HK-2 (cell line): ENCODE results near the gene POLR2J3.
"Not testable (repeated sequence)": the region's sequence is repeated elsewhere in the genome, so short reads cannot be mapped to it uniquely, and the experiment has no call there.

Experiments
- DNase-seq: peaks from one replicate; pipeline ENCODE4 v3.0.0-alpha.2; 2018; ENCODE audit not compliant: unreplicated experiment

POLR2J3 gene

DNA sequence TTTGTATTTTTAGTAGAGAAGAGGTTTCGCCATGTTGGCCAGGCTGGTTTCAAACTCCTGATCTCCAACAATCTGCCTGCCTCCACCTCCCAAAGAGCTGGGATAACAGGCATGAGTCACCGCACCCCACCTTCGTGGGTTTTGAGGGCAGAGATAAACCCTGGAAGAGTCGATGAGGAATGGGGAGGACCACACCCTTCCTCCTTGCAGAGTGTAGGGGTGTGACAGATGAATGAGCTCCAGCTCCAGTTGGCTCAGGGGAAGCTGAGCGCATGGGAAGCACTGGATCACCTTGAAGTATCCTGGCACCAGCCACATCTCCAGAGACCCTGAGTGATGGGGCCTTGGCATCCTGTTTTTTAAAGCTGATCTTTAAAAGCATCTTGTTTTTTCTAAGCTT is 11.1 kb upstream of the POLR2J3 start:
- not testable (repeated sequence) for DNase-seq

DNA sequence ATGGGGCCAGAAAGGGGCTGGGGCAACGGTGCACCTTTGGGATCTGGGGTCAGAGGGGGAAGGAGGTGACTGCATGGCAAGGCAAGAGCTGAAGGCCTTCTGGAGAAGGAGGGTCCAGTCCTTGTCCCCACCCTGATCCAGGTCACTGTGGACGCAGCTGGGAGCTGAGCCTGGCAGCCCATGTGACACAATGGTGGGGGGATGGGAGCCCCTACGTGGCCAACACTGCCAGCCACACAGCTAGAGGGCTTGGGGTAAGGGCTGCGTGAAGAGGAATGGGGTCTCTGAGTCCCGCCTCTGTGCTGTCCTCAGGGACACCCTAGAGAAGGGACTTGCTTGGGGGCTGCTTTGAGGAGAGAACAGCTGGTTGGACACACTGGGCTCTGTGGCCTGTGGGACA is 9.3 kb upstream of the POLR2J3 start:
- not testable (repeated sequence) for DNase-seq

DNA sequence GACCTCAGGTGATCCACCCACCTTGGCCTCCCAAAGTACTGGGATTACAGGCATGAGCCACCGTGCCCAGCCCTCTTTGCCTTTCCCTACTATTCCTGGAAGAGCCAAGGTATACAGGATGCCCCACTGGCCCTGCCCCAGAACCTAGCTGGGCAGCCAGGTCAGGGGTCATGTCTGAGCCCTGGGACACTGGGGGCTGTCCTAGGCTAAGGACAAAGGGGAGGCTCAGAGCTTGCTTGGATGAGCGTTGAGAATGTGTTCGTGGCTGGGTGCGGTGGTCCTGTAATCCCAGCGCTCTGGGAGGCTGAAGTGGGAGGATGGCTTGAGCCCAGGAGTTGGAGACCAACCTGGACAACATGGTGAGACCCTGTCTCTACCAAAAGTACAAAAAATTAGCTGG is 6.1 kb upstream of the POLR2J3 start:
- DNase-seq, result not testable (repeated sequence)

DNA sequence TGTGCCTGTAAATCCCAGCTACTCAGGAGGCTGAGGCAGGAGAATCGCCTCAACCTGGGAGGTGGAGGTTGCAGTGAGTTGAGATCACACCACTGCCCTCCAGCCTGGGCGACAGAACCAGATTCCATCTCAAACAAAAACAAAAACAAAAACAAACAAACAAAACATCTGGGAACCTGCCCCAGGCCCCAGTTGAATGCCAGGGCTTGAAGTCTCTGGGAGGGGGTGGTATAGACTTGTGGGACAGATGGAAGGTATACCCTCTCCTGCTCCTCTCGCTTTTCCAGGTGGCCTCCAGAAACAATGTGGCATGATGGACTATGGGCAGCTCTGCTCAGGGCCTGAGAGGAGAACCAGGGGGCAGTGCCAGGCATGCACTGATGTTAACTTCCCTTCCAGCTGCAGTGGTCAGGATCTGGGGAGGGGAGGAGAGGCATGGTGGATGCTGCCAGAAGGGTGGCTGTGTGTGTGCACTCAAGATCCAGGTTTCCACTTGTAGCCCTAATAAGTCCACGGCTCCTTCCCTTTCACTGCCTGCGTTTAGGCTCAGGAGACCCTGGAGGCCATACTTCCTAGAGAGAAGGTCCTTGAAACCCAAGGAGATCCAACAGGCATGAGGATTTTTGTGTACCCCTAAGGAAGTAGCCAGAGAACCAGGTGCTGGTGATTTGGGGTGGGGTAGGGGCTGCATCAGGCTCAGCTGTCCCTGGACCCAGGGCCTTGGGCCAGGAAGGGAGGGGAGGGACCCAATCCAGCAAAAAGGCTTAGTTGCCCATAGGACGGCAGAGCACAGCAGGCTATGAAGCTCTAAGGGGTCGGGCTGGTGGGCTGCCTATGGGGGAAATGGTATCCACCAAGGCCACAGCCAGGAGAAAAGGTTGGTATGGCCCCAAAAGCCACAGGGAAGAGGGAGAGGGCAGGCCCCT is 5.2 kb upstream of the POLR2J3 start:
- DNase-seq, result not testable (repeated sequence)

DNA sequence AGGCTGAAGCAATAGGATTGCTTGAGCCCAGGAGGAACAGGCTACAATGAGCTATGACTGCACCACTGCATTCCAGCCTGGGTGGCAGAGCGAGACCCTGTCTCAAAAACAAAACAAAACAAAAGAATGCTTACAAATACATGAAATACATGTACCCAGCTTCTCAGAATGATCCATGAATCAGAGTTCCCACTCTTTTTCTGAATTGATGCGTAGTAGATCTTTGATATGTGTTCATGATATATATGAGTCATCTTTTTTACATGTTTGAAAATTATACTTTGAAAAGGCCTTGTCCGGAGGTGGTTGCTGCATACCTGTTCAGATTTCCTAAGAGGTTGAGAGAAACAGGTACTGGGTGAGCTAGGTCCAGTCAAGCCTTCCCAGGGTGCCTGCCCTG is 4.0 kb upstream of the POLR2J3 start:
- not testable (repeated sequence) for DNase-seq

DNA sequence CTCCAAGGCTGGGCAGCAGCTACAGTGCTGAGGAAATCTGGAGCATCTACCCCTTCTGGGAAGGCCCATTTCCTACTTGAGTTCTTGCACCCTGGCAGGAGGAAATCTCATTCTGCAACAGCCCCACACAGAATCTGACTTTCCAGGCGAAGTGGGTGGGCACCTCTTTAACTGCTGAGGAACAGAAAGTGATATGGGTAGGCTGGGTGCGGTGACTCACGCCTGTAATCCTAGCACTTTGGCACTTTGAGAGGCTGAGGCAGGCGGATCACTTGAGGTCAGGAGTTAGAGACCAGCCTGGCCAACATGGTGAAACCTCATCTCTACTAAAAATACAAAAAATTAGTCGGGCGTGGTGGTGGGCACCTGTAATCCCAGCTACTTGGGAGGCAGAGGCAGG is 2.2 kb upstream of the POLR2J3 start:
- not testable (repeated sequence) for DNase-seq

DNA sequence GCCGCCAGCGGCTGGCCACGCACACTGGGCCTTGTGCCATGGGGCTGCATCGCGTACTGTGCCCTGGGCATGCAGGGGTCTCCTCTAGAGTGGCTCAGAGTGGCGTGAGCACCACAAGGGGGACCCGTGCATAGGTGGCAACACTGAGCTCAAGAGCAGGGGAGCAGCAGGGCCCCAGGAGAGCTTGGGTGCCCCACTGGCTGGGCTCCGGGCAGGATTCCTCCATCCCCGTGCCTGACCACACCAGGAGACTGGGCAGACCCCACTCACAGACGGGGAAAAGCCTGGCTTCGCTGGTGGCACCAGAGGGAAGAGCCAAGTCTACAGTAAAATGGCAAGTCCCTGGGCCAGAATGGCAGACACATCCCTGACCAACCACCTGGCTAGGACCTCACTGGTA is 3.8 kb downstream of the POLR2J3 start:
- not testable (repeated sequence) for DNase-seq

DNA sequence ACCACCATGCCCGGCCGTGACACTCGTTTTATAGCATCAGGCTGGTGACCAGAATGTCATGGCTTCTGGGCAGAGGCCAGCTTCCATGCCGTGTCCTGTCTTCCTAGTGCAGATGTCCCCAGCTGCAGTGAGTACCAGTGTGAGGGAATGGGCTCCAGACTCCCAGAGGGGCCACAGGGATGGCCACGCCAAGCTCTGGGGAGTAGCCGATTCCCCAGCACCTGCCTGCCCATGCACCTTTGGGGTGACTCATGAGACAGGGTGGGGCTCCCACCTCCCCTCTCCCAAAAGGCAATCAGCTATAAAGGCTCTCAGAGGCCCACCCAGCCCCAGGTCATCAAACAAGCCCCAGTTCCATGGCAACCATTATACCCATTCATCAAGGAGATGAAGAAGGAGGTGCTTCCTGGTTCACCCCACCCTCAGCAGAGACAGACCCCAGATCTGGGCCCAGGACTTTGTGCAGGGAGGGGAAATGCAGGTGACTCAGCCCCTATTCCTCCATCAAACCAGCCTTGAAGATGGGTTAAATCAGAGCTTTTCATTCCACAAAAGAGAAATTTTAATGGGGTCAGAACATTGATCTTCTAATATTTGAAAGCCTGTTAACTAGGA is 21.5 kb downstream of the POLR2J3 start, which contains the start of gene SPDYE2:
TSS of gene SPDYE2 (plus strand) at position 419 of the 615 bp plus-strand sequence. CDS start 2,030 bp downstream, outside the sequence.
- DNase-seq, result not testable (repeated sequence)

DNA sequence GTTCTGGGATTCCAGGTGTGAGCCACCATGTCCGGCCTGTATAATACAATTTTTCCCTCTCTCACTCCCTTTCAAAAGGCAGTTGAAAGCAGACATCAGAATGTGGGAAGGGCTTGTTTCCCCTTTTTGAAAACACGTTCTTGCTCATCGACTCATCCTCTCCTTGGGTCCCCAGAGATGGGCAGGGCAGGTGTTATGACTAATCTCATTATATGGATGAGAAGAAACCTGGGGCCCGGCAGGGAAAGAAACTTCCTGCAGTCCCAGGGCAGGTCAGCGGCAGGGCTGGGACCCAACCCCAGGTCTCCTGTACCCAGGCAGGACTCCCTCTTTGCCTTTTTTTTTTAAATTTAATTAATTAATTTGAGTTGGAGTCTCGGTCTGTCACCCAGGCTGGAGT is 26.0 kb downstream of the POLR2J3 start:
- not testable (repeated sequence) for DNase-seq

DNA sequence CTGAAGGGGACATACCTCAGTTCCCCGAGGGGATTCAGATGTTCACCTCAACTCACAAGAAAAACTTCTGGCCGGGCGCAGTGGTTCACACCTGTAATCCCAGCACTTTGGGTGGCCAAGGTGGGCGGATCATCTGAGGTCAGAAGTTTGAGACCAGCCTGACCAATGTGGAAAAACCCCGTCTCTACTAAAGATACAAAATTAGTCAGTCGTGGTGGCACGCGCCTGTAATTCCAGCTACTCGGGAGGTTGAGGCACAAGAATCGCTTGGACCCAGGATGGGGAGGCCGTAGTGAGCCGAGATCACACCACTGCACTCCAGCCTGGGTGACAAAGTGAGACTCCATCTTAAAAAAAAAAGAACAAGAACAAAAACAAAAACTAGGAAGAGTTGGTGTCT is 27.1 kb downstream of the POLR2J3 start:
- DNase-seq, result not testable (repeated sequence)

DNA sequence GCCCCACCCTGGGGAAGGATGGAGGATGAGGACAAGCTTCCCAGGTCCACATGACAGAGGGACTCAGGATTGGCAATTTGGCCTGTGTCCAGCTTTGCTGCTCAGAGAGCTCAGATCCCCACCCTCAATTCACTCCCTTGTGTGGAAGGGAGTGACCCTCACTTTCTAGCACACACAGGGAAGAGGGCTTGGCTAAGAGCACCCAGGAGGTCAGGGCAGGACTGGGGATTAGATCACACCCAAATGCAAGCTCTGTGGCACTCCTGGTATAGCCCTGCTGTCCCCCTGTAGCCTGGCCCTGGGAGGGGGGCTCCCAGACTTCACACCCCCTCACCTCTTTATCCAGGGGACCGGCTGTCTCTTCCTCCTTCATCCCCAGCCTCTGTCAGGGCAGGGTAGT is 28.0 kb downstream of the POLR2J3 start:
- DNase-seq, result not testable (repeated sequence)

DNA sequence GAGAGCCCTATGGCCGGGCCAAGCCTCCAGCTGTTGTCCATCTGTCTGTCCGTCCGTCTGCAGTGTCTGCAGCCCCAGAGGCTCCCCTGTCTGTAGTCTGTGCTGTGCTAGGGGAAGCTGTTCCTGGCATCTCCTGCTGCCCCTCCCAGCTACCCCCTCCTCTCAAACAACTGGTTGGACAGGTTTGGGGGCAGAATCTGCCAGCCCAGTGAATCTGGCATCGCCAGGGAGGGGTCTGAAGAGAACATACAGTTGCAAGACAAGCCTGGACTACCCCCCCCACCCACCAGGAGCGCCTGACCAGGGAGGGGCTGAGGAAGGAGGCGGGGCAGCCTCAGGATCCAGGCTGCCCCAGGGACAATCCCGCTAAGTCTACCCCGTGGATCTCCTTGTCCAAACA is 28.8 kb downstream of the POLR2J3 start, which contains the start of gene UPK3BL2:
TSS of gene UPK3BL2 (minus strand) at position 101 of the 400 bp plus-strand sequence. CDS start at position 41, 60 bp downstream.
- DNase-seq, result not testable (repeated sequence)

DNA sequence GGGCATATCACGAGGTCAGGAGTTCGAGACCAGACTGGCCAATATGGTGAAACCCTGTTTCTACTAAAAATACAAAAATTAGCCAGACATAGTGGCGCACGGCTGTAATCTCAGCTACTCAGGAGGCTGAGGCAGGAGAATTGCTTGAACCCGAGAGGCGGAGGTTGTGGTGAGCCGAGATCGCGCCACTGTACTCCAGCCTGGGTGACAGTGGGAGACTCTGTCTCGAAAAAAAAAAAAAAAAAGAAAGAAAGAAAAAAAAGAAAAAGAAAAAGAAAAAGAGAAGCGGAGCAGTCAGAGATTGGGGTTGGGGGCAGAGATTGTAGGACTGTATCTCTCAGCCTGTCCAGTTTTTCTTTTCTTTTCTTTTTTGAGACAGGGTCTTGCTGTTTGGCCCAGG is 29.6 kb downstream of the POLR2J3 start:
- not testable (repeated sequence) for DNase-seq

DNA sequence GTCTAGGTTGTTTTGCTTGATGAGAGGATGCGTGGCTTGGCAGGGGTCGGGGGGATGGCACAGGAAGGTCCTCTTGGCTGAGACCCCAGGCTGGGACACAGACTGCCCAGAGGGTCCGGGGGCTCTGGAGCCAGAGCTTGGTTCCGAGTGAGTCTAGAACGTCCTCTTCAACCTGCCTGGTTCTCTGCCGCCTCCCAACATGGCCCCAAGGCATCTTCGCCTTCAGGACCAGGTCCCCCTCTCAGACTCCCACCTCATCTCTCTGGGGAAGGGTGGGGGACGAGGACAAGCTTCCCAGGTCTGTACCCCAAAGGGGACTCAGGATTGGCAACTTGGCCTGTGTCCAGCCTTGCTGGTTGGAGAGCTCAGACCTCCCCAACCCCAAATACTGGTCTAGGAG is 30.3 kb downstream of the POLR2J3 start:
- not testable (repeated sequence) for DNase-seq

DNA sequence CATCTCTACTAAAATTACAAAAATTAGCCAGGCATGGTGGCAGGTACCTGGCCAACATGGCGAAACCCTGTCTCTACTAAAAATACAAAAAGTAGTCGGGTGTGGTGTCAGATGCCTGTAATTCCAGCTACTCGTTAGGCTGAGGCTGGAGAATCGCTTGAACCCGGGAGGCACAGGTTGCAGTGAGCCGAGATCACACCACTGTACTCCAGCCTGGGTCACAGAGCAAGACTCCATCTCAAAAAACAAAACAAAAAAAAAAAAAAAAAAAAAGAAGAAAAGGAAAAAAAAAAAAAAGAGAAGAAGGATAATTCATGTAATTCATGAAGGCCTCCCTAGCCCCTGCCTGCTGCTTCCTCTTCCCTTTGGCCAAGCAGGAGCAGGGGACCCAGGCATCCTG is 31.8 kb downstream of the POLR2J3 start:
- not testable (repeated sequence) for DNase-seq

DNA sequence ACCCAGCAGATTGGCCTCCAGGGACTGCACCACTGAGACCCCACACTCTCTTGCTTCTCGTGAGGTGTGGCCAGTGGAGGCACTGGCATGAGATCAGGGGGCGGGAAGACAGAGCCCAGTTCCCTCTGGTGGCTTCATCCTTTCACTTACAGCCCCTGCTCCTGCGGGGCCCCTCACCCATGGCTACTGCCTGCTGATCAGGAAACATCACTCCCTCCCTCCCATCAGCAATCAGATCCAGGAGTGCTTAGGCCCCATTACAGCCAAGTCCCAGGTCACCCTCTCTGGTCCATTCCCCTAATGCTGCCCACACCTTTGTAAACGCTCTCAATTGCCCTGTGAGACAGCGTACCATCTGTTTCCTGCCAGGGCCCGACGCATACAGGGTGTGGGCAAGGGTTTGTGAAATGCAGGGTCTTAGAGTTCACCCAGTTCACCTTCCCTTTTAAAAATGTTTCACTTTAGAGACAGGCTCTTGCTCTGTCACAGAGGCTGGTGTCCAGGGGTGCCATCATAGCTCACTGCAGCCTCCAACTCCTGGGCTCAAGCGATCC is 37.2 kb downstream of the POLR2J3 start:
- DNase-seq, result not testable (repeated sequence)

DNA sequence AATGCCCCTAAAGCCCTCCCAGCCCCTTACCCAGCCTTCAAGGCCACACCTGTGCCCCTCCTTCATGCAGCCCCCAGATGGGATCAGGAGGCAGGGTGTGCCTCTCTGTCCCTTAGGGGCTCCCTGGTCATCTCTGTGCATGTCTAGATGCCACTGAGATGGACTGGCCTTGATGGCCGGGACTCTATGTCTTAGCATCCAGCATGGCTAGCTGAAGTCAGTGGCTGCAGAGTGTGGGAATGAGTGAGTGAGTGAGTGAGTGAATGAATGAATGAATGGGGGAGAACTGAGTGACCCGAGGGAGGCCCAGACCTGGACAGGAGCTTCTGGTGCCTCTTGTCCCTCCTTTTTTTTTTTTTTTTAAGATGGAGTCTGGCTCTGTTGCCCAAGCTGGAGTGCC is 40.3 kb downstream of the POLR2J3 start:
- DNase-seq, result not testable (repeated sequence)

DNA sequence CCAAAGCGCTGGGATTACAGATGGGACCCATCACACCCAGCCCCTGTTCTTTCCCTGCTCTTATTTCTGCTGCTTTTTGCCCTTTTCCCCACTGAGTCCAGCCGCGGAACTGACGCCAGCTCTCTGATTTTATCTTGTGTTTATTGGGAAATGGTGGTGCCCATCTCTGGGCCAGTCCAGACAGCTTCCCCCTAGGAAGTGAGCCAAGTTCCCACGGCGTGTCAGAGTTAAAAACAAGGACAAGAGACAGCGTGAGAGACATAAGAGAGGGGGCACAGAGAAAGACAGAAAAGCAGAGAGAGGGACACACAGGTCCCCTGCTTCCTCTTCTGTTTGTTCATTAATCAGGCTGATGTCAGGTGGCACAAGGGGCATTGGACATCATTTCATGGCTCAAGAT is 40.8 kb downstream of the POLR2J3 start:
- not testable (repeated sequence) for DNase-seq

DNA sequence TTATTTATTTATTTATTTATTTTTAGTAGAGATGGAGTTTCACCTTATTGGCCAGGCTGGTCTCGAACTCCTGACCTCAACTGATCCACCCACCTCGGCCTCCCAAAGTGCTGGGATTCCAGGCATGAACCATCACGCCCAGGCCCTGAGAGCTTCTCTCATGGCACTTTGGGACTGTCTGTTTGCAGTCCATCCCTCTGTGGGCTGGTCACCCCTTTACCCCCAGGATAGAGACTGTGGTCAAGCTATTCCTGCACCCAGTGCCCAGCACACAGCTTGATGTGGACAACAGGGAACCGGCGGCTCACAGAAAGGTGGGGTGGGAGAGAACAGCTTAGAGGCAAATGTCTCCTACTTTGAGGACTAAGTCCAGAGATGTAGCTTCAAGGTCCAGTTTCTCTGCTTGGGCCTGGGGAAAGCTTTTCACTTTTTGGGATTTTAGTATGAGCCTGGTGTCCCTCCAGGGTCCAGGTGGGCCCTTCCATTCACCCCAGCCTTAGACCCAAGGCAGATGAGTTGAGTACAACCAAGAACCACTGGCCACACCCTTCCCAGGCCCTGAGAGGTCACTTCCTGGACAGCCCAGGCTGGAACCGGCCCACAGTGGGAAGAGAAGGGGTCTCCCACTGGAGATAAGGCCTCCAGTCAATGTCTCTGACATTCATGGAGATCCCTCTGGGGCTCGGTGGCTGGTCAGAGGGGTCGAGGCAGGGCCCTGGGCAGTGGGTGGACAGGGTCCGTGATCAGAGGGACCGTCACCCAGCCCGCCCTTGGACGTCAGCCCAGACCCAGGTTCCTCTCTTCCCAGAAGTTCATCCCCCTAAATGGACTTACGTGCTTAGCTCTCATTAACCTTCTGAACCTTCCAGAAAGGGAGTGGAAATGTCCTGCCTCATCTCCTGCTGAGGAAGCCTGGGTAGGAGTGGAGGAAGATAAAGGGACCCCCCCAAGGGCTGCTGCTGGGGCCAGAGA is 44.3 kb downstream of the POLR2J3 start:
- not testable (repeated sequence) for DNase-seq

DNA sequence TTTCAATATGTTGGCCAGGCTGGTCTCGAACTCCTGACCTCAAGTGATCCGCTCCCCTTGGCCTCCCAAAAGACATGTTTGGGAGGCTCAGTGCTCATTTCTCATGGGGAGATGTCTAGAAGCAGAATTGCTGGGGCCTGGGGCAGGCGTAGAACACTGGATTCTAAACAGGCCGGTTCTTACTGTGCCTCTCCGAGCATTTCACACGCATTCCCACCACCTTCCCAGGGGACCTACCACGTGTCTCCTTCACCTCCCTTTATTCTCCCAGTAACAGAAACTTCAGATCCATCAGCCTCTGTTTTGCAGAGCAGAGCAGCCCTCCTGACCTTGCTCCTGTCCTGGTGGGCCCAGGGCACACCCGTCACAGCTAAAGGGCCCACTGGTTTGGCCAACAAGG is 45.2 kb downstream of the POLR2J3 start:
- DNase-seq, result not testable (repeated sequence)

DNA sequence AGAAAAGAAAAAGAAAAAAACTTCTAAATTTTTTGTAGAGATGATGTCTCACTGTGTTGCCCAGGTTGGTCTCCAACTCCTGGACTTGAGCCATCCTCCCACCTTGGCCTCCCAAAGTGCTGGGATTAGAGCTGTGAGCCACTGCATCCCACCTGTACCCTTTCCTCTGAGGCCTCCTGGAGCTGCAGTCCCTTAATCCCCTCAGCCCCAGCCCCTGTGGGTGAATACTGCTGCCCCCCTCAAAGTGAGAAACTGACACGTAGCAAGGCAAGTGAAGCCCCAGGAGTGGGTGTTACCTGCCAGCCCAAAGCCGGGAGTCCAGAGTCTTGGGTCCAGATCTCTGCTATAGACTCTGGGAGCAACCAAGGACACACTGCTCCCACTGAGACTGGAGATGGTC is 47.6 kb downstream of the POLR2J3 start:
- not testable (repeated sequence) for DNase-seq
